GM19240 (cell line): ENCODE results near the gene SURF1.
A peak's percentile ranks its signal among the peaks of the same experiment; 100 is the strongest.
"Not testable (repeated sequence)": the region's sequence is repeated elsewhere in the genome, so short reads cannot be mapped to it uniquely, and the experiment has no call there.

Experiments used
- DNase-seq: peaks from one replicate; pipeline ENCODE4 v3.0.0; 2011; ENCODE audit warnings: low spot score; ENCODE audit not compliant: insufficient read length

The SURF1 gene

GRCh38 chr9:133384736-133385321, 28.5 kb upstream of the SURF1 start:
- DNase-seq: no peak

DNA sequence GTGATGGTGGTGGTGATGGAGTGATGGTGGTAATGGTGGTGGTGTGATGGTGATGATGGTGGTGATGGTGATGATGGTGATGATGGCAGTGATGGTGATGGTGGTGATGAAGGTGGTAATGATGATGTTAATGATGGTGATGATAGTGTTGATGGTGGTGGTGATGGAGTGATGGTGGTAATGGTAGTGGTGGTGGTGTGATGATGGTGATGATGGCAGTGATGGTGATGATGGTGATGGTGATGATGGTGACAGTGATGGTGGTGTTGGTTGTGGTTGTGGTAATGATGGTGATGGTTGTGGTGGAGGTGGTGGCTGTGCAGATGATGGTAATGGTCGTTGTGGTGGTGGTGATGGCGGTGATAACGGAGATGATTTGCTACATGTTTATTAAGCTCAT, 27.2 kb upstream of the SURF1 start:
- no peak for DNase-seq

DNA sequence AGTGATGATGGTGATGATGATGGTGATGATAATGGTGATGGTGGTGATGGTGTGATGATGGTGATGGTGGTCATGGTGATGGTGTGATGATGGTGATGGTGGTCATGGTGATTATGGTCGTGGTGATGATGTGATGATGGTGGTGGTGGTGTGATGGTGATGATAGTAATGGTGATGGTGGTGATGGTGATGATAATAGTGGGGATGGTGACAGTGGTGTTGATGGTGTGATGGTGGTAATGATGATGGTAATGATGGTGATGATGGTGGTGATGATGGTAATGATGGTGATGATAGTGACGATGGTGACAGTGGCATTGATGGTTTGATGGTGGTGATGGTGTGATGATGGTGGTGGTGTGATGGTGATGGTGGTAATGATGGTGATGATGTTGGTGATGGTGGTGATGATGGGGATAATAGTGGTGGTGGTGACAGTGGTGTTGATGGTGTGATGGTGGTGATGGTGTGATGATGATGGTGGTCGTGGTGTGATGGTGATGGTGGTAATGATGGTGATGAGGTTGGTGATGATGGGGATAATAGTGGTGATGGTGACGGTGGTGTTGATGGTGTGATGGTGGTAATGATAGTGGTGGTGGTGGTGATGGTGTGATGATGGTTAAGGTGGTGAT, 26.3 kb upstream of the SURF1 start:
- no peak for DNase-seq

- DNase-seq: no peak
Measured at GRCh38 chr9:133380734-133381133, 24.4 kb upstream of the SURF1 start.

DNA sequence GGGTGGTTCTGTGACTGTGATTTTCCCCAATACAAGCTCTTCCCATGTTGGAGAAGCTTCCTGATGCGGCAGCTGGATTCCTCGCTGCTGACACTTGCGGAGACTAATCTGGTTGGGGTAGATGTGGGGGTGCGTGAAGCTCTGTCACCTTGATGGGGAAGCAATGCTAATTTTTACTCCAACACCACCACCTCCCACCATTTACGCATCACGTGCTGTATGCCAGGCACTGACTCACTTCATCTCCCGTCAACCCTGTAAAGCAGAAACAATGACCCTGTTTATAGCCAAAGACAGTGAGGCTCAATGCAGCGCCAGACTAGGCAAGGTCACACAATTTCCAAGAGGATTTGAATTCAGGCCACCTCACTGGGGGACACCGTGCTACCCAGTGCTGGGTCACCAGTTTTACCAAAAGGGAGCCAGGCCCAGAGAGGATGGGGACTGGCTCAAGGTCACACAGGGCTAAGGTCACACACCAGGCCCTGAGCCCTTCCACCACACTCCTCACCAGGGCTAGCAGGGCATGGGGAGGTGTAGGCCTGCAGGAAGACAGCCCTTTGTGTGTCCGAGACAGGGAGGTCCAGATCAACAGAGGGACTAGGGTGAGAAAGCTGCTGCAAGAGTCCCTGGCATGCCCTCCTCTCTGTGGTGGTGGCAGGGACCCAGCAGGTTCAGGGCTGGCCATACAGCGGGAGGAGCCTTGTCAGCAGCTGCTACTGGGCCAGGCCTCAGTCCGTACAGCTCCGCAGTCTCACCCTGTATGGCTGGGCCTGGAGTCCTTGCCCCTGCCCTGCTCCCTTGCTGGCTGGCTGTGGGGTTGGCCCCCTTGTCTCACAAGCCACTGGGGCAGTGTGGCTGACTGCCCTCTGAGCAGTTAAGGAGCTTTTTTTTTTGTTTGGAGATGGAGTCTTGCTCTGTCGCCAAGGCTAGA, 23.1 kb upstream of the SURF1 start:
- DNase-seq: no peak

DNA sequence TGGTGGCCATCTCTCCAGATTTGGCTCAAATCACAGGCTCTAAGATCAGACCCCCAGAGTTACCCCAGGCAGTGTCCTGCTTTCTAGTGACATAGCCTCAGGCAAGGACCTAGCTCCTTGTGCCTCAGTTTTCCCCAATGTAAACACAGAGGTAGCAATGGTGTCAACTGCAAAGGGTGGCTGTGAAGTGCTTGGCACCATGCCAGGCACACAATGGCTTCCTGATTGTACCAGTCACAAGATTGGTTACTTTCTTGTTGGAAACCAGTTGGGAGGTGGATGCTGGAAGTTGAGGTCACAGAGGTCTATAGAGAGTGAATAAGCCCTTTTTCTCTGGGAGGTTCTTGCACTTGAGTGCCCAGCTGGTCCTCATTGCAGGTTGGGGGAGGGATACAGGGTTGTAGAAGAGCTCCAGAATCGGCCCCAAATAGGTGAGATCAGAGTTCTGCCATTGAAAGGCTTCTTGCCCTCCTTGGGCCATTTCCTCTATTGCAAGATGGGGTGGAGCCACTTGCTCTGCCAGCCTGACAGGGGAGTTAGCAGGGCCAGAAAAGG, 22.2 kb upstream of the SURF1 start:
- DNase-seq: no peak

GRCh38 chr9:133377721-133378216, 21.5 kb upstream of the SURF1 start:
- DNase-seq: no peak

DNA sequence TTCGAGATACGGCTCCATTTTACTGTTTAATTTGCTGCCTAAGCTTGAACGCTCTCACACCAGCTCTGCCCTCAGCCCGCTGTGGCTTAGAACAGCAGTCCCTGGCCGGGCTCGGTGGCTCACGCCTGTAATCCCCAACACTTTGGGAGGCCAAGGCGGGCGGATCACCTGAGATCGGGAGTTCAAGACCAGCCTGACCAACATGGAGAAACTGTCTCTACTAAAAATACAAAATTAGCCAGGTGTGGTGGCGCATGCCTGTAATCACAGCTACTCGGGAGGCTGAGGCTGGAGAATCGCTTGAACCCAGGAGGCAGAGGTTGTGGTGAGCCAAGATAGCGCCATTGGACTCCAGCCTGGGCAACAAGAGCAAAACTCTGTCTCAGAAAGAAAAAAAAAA, 21.0 kb upstream of the SURF1 start:
- DNase-seq: not testable (repeated sequence)

- DNase-seq: peak; percentile 100
Measured at GRCh38 chr9:133375724-133376654, 19.7 kb upstream of the SURF1 start, which contains the start of the genes STKLD1 and SURF4. Gene STKLD1, plus strand, starts transcription at chr9:133376366. Its CDS starts 108 bp downstream, at chr9:133376474. Gene SURF4, minus strand, starts transcription at chr9:133376060. Its CDS starts 91 bp downstream, at chr9:133375969.

DNA sequence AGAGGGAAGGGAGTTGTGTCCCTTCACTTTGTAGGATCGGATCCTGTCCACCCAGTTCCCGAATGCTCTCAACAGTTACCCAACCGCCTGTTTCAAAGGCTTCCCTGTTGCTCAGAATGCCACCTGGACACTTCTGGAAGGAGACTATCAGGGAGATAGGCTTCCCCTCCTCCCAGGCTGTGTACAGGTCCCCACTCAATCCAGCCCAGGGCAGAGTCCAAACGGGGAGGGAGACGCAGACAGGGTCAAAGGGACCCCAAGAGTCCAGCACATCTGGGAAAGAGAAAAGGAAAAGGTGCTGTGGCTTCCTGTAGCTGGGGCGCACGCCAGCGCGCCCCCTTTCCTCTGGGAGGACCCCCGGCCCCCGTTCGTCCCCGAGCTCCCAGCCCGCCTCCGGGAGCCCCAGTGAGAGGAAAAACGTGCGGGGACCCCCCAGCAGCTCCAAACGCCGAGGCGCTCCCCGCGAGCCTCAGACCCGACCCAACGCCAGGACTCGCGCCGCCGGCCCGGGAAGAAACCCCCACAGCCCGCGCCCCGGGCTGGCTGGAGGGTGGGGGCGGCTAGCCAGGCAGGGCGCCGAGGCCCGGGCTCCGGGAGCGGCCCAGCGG, 18.9 kb upstream of the SURF1 start:
- peak; percentile 45 for DNase-seq

GRCh38 chr9:133374612-133375115, 18.4 kb upstream of the SURF1 start:
- DNase-seq: no peak

DNA sequence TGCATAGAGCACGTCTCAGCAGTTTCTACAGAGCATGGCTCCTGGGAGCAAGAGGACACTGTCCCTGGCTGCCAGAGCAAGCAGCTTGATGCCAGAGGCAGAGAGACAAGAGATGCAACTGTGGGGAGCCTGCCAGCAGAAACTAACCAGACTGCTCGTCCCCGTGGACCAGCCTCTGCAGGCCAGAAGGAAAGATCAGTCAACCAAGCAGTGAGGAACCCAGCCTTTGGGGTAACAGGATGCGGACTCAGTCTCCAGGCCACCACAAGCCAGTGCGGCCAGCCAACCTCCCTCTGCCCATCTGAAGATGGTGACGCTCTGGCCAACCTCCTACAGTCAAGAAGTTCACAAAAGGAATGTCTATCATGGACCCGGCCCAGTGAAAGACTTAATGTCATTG, 15.9 kb upstream of the SURF1 start:
- no peak for DNase-seq

- DNase-seq: no peak
Measured at GRCh38 chr9:133371261-133371711, 15.0 kb upstream of the SURF1 start.

GRCh38 chr9:133370685-133371084, 14.4 kb upstream of the SURF1 start:
- DNase-seq: no peak

GRCh38 chr9:133369933-133370332, 13.6 kb upstream of the SURF1 start:
- no peak for DNase-seq

DNA sequence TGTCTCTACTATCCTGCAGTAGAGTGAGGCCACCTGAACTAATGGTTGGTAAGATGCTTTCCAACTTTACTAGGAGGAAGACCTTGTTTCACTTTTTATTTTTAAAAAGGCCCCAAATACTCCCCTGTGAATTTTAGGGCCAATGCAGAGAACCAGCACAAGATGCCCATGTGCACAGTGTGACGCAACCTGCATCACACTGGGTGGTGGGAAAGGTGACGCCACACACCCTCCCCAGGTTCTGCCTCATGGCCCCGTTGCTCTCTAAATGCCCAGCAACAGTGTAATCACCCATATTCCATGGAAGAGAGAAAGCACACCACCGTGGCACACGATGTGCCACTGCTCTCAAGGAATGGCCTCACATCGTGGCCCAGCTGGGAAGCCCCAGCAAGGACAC, 13.1 kb upstream of the SURF1 start:
- DNase-seq: no peak

DNA sequence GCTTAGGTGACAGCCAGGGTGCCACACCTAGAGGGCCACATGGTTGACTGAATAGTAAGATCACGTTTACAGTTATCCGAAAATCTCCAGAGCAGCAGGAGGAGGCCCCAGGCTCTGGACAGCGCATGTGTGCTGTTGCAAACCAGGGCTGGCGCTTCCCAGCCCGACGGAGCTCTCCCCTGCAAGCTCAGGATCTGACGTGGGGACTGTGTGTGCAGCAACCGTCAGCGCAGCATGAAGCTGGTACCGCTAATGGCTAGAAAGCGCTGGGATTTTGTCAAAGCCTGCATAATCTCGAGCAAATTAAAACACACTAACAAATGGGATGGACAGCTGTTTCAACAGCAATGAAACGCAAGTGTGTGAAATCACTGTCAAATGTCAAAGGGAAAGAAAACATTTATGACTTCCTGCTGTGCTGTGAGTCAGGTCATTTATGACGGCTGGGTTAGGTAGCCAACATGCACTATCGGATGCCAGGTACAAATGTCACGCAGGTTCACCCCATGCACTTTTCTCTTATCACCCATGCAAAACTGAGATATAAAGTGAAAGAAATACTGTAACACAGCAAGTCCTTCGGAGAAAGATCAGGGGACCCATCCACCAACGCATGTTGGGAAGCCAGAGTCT, 12.1 kb upstream of the SURF1 start:
- no peak for DNase-seq

GRCh38 chr9:133367778-133368177, 11.5 kb upstream of the SURF1 start:
- no peak for DNase-seq

DNA sequence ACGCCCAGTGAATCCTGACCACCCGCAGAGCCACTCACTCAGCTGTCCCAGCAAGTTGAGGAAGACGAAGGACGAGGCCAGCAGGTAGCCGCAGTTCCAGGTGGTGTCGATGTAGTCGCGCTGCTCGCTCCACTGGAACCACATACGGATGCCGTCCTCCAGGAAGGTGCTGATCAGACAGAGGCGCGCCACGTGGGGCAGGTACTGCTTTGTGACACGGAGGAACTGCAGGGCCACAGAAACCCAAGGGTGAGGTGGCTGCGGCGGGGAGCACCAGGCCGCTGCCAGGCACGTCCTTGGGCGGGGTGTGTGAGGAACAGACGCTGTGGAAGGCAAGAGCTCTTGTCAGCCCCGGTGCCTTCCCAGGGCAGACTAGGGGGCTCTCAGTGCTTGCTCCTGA, 10.9 kb upstream of the SURF1 start:
- no peak for DNase-seq
